T-helper 1 cell (primary cell): Measurements from ENCODE around the gene SLC5A8.

ENCODE experiments used
- DNase-seq, 5 donors: peaks; one replicate each; pipeline ENCODE4 v3.0.0-alpha.2; 2012 to 2020
- total RNA-seq, 4 donors: gene quantifications; one replicate each; lab custom pipeline; 2026; lab: John Stamatoyannopoulos, UW

SLC5A8 gene
- total RNA-seq: 0 reads per million in 4 donors

GRCh38 chr12:101209319-101210302, at the start of gene SLC5A8:
Gene SLC5A8 (minus strand): TSS chr12:101210238. CDS start chr12:101209848, 390 bp downstream.
- DNase-seq: no peak

DNA sequence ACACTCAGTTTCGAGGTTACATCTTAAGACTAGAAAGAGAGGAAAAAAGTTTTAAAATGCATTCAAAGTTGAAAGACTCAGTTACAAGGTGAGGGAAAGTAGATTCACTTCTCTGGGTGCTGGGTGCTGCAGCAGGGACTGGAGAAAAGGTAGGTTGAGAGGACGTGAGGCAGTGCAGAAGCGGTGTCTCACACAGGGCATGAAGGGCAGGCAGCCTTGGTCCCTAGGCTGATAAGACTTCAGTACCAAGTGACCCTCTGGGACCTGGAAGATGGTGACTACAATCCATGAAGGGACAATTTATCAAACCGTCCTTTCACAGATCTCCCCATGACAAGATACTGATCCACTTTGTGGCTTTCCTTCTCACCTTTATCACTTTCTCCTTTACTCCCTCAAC, 47.3 kb upstream of the SLC5A8 start:
- no peak for DNase-seq

- no peak for DNase-seq
These were observed 46.2 kb upstream of the SLC5A8 start for GRCh38 chr12:101256266-101256665.

GRCh38 chr12:101243616-101244015, 33.6 kb upstream of the SLC5A8 start:
- no peak for DNase-seq

DNA sequence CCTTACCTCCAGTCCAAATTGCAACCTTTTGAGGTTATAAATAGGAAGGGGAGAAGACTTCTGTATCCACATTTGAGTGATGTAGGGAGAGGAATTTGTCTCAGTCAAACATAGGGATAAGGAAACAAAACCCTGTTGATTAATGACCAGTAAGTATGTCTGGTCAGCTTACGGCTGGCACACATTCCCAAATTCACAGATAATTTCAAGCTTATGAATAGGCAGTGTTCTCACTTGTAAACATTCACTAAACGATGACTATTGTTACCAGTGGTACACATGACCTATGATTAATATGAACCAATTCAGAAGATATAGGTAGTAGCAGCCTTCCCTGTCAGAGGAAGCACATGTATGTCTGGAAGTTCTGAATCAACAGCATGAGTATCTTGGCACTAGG, 33.0 kb upstream of the SLC5A8 start:
- DNase-seq: no peak

DNA sequence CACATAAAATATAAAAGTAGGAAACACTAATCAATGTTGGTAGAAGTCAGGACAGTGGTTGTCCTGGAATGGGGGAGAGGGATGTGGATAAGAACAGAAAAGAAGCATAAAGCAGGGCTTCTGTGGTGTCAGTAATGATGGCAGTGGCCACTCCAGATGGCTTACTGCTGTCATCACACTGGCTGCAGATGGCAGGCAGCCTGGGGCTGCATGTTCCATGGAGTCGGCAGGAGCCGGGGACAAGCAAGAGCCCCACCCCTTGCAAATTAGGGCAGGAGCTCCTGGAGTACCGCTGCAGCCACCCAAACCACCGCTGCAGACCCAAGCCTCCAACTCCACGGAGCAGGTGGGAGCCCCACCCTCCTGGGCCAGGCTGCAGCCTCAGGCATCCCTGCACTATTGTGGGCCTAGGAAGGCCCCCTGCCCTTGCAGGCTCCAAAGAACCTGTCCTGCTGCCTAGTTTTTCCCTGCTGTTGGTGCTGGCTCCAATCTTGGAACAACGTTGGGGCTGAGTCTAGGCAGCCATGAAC, 28.8 kb upstream of the SLC5A8 start:
- no peak for DNase-seq

GRCh38 chr12:101238306-101238705, 28.3 kb upstream of the SLC5A8 start:
- DNase-seq: no peak

- no peak for DNase-seq
These were observed 25.6 kb upstream of the SLC5A8 start for GRCh38 chr12:101235686-101236085.

GRCh38 chr12:101231636-101232035, 21.6 kb upstream of the SLC5A8 start:
- DNase-seq: no peak

GRCh38 chr12:101230547-101230946, 20.5 kb upstream of the SLC5A8 start:
- no peak for DNase-seq

GRCh38 chr12:101229841-101230241, 19.8 kb upstream of the SLC5A8 start:
- no peak for DNase-seq

- DNase-seq: no peak
These were observed 11.3 kb upstream of the SLC5A8 start for GRCh38 chr12:101221301-101221700.

GRCh38 chr12:101216810-101217209, 6.8 kb upstream of the SLC5A8 start:
- DNase-seq: no peak

- no peak for DNase-seq
These were observed 2.8 kb downstream of the SLC5A8 start for GRCh38 chr12:101207086-101207780.

GRCh38 chr12:101204602-101205304, 5.3 kb downstream of the SLC5A8 start:
- no peak for DNase-seq

GRCh38 chr12:101200824-101201223, 9.2 kb downstream of the SLC5A8 start:
- DNase-seq: no peak

DNA sequence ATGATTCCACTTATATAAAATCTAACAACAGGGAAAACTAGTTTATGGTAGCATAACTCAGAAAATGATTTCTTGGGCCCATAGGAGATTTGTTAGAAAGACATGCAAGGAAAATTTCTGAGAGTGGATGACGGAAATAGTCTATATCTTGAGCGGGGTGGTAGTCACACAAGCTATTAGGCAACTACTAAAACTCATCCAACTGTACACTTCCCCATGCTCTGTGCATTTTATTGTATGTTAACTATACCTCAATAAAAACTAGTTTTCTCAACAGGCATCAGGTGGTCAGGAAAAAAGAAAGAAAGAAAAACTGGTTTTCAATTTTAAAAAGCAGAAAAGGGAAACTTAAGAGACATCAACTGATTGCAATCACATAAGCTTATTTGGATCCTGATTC, 9.9 kb downstream of the SLC5A8 start:
- no peak for DNase-seq

DNA sequence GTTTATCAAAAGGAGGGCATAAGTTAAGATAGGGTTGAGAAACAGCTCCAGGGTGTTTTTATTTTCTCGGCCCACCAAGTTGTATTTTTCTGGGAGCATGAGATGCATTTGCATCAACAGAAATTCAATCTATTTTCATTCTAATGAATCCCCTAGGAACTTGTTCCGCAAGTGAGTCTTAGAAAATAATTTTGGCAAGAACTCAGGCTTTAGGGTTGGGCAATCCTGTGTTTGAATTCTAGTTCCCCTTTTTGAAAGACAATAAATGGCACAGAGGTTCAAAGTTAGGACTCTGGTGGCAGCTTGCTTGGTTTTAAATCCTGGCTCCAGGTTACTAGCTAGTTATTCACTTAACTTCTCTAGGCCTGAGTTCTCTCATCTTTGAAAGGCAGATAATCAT, 23.7 kb downstream of the SLC5A8 start:
- DNase-seq: no peak

- DNase-seq: no peak
These were observed 28.3 kb downstream of the SLC5A8 start for GRCh38 chr12:101181776-101182175.

DNA sequence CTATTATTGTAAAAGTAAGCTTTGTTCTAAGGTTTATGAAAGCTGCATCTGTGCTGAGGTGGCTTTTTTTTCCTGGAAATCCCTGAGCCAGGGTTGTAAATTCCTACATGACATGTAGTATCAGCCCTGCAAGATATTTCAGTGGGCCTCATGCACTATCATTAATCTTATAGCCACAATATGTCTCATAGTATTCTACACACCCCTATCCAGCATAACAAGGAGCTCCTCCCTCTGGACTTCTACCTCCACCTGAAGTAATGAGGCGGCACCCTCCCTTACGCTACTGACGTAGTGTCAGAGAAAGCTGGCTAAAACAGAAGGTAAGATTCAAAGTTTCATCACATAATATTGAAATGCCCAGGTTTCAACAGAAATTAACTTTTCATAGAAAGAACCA, 35.5 kb downstream of the SLC5A8 start:
- no peak for DNase-seq

GRCh38 chr12:101173197-101173749, 36.8 kb downstream of the SLC5A8 start:
- DNase-seq: no peak

- peak in 1 of 5 donors; percentile 0 for DNase-seq
These were observed 37.7 kb downstream of the SLC5A8 start for GRCh38 chr12:101172316-101172715.

DNA sequence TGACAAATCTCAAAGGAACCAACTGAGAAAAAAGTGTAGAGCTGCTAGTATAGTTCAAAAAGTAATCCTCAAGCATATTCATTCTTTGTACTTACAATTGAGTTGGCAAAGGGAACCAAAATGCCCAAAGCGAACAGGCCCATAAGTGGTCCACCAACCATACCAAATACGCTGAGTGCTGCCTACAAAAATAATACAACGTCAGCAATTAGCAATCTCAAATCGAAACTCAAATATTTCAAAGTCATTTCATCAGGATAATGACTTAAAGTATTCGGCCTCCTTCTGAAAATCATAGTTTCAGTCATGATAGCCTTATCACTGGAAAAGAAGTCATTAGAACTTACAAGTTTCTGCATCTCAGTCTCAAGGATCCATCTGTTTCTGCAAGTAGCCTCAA, 42.0 kb downstream of the SLC5A8 start:
- no peak for DNase-seq
